GM18517 (cell line): ENCODE data around the gene ELMO2.

ENCODE experiments used
- ATAC-seq: cut with Tn5 transposase; IDR thresholded peaks from one replicate; pipeline ENCODE4 v1.9.1; 2021; ENCODE audit warnings: mild to moderate bottlenecking, moderate library complexity; ENCODE audit not compliant: unreplicated experiment

ELMO2 gene

GRCh38 chr20:46406200-46406985, at the start of gene ELMO2:
ELMO2 (minus strand) TSS chr20:46406615; CDS start chr20:46394482, 12,133 bp downstream.
- peak; percentile 82 for ATAC-seq

GRCh38 chr20:46455729-46456128, 49.3 kb upstream of the ELMO2 start:
- no peak for ATAC-seq

- ATAC-seq = no peak
Observed at GRCh38 chr20:46446851-46447250, 40.4 kb upstream of the ELMO2 start.

- no peak for ATAC-seq
Observed at GRCh38 chr20:46439837-46440236, 33.4 kb upstream of the ELMO2 start.

- ATAC-seq = no peak
Observed at GRCh38 chr20:46438156-46438750, 31.8 kb upstream of the ELMO2 start.

GRCh38 chr20:46435146-46435545, 28.7 kb upstream of the ELMO2 start:
- ATAC-seq = no peak

- ATAC-seq = no peak
Observed at GRCh38 chr20:46434597-46434996, 28.2 kb upstream of the ELMO2 start.

- no peak for ATAC-seq
Observed at GRCh38 chr20:46433051-46433450, 26.6 kb upstream of the ELMO2 start.

- ATAC-seq = no peak
Observed at GRCh38 chr20:46430921-46431712, 24.7 kb upstream of the ELMO2 start.

GRCh38 chr20:46427384-46427783, 21.0 kb upstream of the ELMO2 start:
- ATAC-seq = no peak

GRCh38 chr20:46423882-46424482, 17.6 kb upstream of the ELMO2 start:
- no peak for ATAC-seq

- no peak for ATAC-seq
Observed at GRCh38 chr20:46423342-46423741, 16.9 kb upstream of the ELMO2 start.

GRCh38 chr20:46420878-46421277, 14.5 kb upstream of the ELMO2 start:
- no peak for ATAC-seq

- ATAC-seq = no peak
Observed at GRCh38 chr20:46419882-46420281, 13.5 kb upstream of the ELMO2 start.

GRCh38 chr20:46416839-46417238, 10.4 kb upstream of the ELMO2 start:
- ATAC-seq = no peak

- ATAC-seq = no peak
Observed at GRCh38 chr20:46416421-46416820, 10.0 kb upstream of the ELMO2 start.

GRCh38 chr20:46415773-46416172, 9.4 kb upstream of the ELMO2 start:
- no peak for ATAC-seq

- ATAC-seq = no peak
Observed at GRCh38 chr20:46414608-46415007, 8.2 kb upstream of the ELMO2 start.

GRCh38 chr20:46411637-46412036, 5.2 kb upstream of the ELMO2 start:
- no peak for ATAC-seq

GRCh38 chr20:46408281-46408731, 1.9 kb upstream of the ELMO2 start:
- ATAC-seq = no peak

- no peak for ATAC-seq
Observed at GRCh38 chr20:46407671-46407996, 1.2 kb upstream of the ELMO2 start.
